ENCODE results near the gene ZFX. TPM values are rescaled to one million over a fixed set of nuclear protein-coding genes. Genes with fewer than 3 reads are reported as not detected.

The ZFX gene
- total and polyA plus RNA-seq, 12 donors = 8.1 to 58.6 (median 35.2) TPM

GRCh38 chrX:24260842-24261550, 111.5 kb downstream of the ZFX start:
- Histone ChIP-seq H3K9me3 (replicated peaks in 1 of 3) (no peaks in the 10 kb centered on the region), H3K36me3 (replicated peaks in 1 of 2) (no peaks in the 10 kb centered on the region), H3K27me3 (peaks cover 13% of the 10 kb centered on the region), H3K4me1 (replicated peaks in 1 of 2) (no peaks in the 10 kb centered on the region), H3K27ac (peak overlapping the region in 2 of 5 donors; percentile 54 to 80), H3K4me3 (no peak overlapping the region)
- TF ChIP-seq CTCF (IDR thresholded peaks at IDR 0.05) (no peak), POLR2A (IDR thresholded peaks at IDR 0.05) (no peak)
- intact Hi-C loops (cut with DNase I) = no loop called here
- DNase-seq = peak; percentile 26 to 63 (median 49)
- 49 to 56% (median 50%) methylated on average over 10 of the region's 10 CpGs for WGBS, 4 donors

- intact Hi-C loops (cut with DNase I) = no loop called here
- Histone ChIP-seq H3K27ac (no peak overlapping the region), H3K4me3 (no peak overlapping the region), H3K4me1 (replicated peaks in 1 of 2) (no peaks in the 10 kb centered on the region), H3K9me3 (replicated peaks in 1 of 3) (no peaks in the 10 kb centered on the region), H3K27me3 (peaks cover 26% of the 10 kb centered on the region), H3K36me3 (replicated peaks in 1 of 2) (no peaks in the 10 kb centered on the region)
- no peak for TF ChIP-seq POLR2A (IDR thresholded peaks at IDR 0.05)
- TF ChIP-seq CTCF (IDR thresholded peaks at IDR 0.05) = no peak
- WGBS, 4 donors = 88 to 92% (median 89%) methylated on average over 2 to 3 of the region's 3 CpGs
- DNase-seq = no peak
Measured at GRCh38 chrX:24262309-24262708, 112.8 kb downstream of the ZFX start.

GRCh38 chrX:24264383-24264782, 114.9 kb downstream of the ZFX start:
- 57 to 73% (median 64%) methylated on average over 6 of the region's 6 CpGs for WGBS, 4 donors
- no peak for TF ChIP-seq POLR2A (IDR thresholded peaks at IDR 0.05)
- no peak for TF ChIP-seq CTCF (IDR thresholded peaks at IDR 0.05)
- H3K36me3 ChIP-seq (replicated peaks in 1 of 2) = no peaks in the 10 kb centered on the region
- no peaks in the 10 kb centered on the region for H3K9me3 ChIP-seq (replicated peaks in 1 of 3)
- H3K27ac ChIP-seq = no peak overlapping the region
- DNase-seq = no peak
- H3K4me1 ChIP-seq (replicated peaks in 1 of 2) = no peaks in the 10 kb centered on the region
- H3K4me3 ChIP-seq = no peak overlapping the region
- H3K27me3 ChIP-seq = peaks cover 34% of the 10 kb centered on the region
- intact Hi-C loops (cut with DNase I) = no loop called here

Small RNA genes within 50 kb of the gene (small RNA-seq; reads per million reads assigned to genes)
- 0 reads per million in 2 donors for gene RF00263

Other genes with a start within 250 kb of the ZFX start
- gene APOO, start 241.8 kb upstream of the ZFX start, total RNA-seq = 10 to 100 TPM; 12.9 to 72.7 (median 26.7) TPM
- gene APOO, start 241.8 kb upstream of the ZFX start, polyA plus RNA-seq = 100 to 1,000 TPM in 1 of 3 donors, 10 to 100 TPM in 2; 17.5 to 177 (median 37.7) TPM
- under 1 TPM in 6 of 9 donors, not detected in 3; 0.11 to 0.77 (median 0.36) TPM for gene CXorf58, start 241.7 kb upstream of the ZFX start, total RNA-seq
- gene CXorf58, start 241.7 kb upstream of the ZFX start, polyA plus RNA-seq = under 1 TPM; 0.20 to 0.40 (median 0.24) TPM
- gene KLHL15, start 122.5 kb upstream of the ZFX start, total RNA-seq = 10 to 100 TPM in 8 of 9 donors, 1 to 10 TPM in 1; 9.5 to 75.3 (median 18.0) TPM
- 10 to 100 TPM in 1 of 3 donors, 1 to 10 TPM in 2; 1.5 to 16.7 (median 3.1) TPM for gene KLHL15, start 122.5 kb upstream of the ZFX start, polyA plus RNA-seq
- 100 to 1,000 TPM in 7 of 9 donors, 10 to 100 TPM in 2; 73.4 to 185 (median 118) TPM for gene EIF2S3, start 94.8 kb upstream of the ZFX start, total RNA-seq
- gene EIF2S3, start 94.8 kb upstream of the ZFX start, polyA plus RNA-seq = 10 to 100 TPM; 49.1 to 95.9 (median 50.3) TPM
- not detected for gene SUPT20HL2, start 164.3 kb downstream of the ZFX start, total RNA-seq
- gene SUPT20HL2, start 164.3 kb downstream of the ZFX start, polyA plus RNA-seq = not detected
- gene SUPT20HL1, start 210.9 kb downstream of the ZFX start, total RNA-seq = under 1 TPM in 1 of 9 donors, not detected in 8; 0.17 TPM
- gene SUPT20HL1, start 210.9 kb downstream of the ZFX start, polyA plus RNA-seq = not detected

Data from adrenal gland (tissue), 12 donors.